ENCODE measurements around the gene PLB1. TPM values are rescaled to one million over a fixed set of nuclear protein-coding genes. Genes with fewer than 3 reads are reported as not detected.

The PLB1 gene
- polyA plus RNA-seq, 2 of the 4 experiments (the other 2 are of a cell fraction): 0.26 to 1.4 TPM

DNA sequence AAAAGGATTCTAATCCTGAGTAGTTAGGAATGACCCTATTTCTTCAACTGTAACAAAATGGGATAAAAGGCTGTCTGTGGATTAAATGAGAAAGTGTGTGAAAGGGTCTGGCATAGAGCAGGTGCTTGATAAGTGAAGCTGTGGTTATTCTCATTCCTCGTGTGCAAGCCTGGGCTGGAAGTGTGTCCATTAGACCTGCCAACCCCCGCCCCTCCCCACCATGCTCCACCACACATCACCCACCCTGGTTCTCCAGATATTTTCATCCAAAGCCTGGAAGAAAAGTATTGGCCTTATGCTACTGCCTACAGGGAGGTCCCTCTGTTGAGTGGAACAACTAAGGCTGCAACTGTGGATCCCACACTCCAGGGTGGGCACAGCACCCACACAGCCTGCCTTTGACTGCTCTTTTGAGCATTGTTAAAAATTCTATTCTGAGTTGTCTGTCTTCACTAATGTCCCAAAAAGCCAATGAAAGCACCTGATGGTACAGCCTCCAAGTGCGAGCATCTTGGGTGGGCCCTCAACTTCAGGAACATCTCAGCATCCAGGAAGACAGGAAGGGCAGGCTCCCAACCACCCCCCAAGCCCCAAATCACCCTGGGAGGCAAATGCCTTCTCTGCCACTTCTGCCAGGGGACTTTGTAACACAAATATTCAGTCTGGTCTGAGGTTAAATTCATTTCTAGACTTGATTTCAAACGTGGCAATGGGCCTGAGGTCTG lies 153.0 kb downstream of the PLB1 start:
- peaks cover 18% of the 10 kb centered on the region for H3K4me1 ChIP-seq

DNA sequence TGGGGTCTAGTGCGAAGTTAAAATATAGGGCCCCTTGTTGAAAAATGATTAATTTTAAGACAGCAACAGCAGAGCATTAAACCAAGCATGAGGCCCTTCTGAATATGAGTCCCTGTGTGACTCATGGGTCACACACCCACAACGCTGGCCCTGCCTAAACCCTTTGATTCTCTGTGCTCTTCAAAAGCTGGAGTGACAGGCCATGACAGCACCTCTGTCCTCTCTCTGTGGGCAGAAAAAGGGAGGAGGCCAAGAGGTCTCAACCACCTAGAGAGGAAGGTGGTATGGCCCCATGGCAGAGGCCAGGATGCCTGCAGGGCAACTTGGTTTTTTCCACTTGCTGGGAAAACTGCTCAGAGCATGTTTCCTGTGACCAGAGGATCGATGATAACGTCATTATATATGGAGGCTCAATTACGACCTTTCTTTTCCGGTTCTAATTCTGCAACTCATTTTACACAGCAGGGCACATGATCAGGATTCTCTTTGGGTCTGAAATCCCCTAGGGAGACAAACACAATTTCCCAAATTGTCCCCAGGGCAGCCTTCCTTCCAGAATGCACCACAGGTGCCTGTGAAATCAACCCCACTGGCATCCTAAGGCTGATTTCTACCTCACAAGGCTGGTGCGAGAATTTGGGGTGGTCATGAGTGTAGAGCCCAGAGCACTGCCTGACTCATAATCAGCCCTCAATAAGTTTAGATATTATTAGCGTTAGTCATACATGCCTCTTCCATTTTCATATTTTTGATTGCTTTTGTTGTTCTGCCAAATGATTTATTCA lies 153.8 kb downstream of the PLB1 start:
- H3K4me2 ChIP-seq: peak overlapping the region; percentile 5; the same call in 2 of the 3 replicates
- no peak overlapping the region for H3K4me3 ChIP-seq
- ATAC-seq: peak; percentile 71 to 80
- TF ChIP-seq RCOR1 (IDR thresholded peaks at IDR 0.05; ENCODE audit: low read depth, low read length) (no peak), HOXA7 (CRISPR knock-in tag; IDR thresholded peaks at IDR 0.05) (no peak), BHLHE40 (IDR thresholded peaks at IDR 0.05; ENCODE audit: low read depth, low read length) (no peak)
- no peaks in the 10 kb centered on the region for H3K9me3 ChIP-seq
- DNase-seq (ENCODE audit: low read depth in 1 of 2, low spot score in 1 of 2): no peak
- 69% methylated on average over 8 of the region's 8 CpGs for WGBS (ENCODE audit: missing lambda C conversion rate)
- H3K27ac ChIP-seq: peak overlapping the region; percentile 12 to 55; a peak in 3 of 6 replicates
- FAIRE-seq: no peak
- CTCF ChIA-PET: interaction anchor here (0.6 to 1.1 kb wide), 2 partner anchors 12 to 76 kb away, joined by 3 to 6 read pairs; no protein-coding TSS in a partner anchor
- POLR2A ChIA-PET: no interaction called here
- H3K4me1 ChIP-seq: peaks cover 19% of the 10 kb centered on the region

More for the DNA sequence above, 153.0 kb downstream of the PLB1 start:
- 66% methylated on average over 4 of the region's 4 CpGs for WGBS (ENCODE audit: missing lambda C conversion rate)
- ChIA-PET POLR2A (no interaction called here), CTCF (interaction anchor here (0.6 to 1.0 kb wide), 2 partner anchors 18 to 77 kb away, joined by 3 read pairs; no protein-coding TSS in a partner anchor)
- Histone ChIP-seq H3K4me2 (peak overlapping the region; percentile 5; the same call in 1 of the 3 replicates), H3K4me3 (no peak overlapping the region), H3K27ac (peak overlapping the region; percentile 12 to 55; a peak in 3 of 6 replicates), H3K9me3 (no peaks in the 10 kb centered on the region)
- FAIRE-seq (no peak), DNase-seq (ENCODE audit: low read depth in 1 of 2, low spot score in 1 of 2) (no peak), ATAC-seq (no peak)
- TF ChIP-seq NFE2L2 (conservative IDR thresholded peaks at IDR 0.05; ENCODE audit: low read length): no peak

- H3K4me1 ChIP-seq: peaks cover 24% of the 10 kb centered on the region
- POLR2A ChIA-PET: no interaction called here
- DNase-seq (ENCODE audit: low read depth in 1 of 2, low spot score in 1 of 2) (no peak), ATAC-seq (no peak; a peak in 1 of 6 replicates), FAIRE-seq (no peak)
- WGBS (ENCODE audit: missing lambda C conversion rate): 76% methylated on average over 4 of the region's 4 CpGs
- H3K4me3 ChIP-seq: no peak overlapping the region
- peak overlapping the region; percentile 5; the same call in 1 of the 3 replicates for H3K4me2 ChIP-seq
- peak overlapping the region in 1 of 2 experiments; percentile 3; a peak in 2 of 6 replicates for H3K27ac ChIP-seq
- TF ChIP-seq ZC3H11A (IDR thresholded peaks at IDR 0.05): no peak
- CTCF ChIA-PET: interaction anchor here (1.1 kb wide), 1 partner anchor 13 kb away, joined by 6 read pairs; no protein-coding TSS in a partner anchor
- no peaks in the 10 kb centered on the region for H3K9me3 ChIP-seq
These were observed 154.4 kb downstream of the PLB1 start for GRCh38 chr2:28650266-28650584.

GRCh38 chr2:28652217-28652616 lies 156.4 kb downstream of the PLB1 start:
- CTCF ChIA-PET: no interaction called here
- FAIRE-seq (no peak), DNase-seq (ENCODE audit: low read depth in 1 of 2, low spot score in 1 of 2) (no peak), ATAC-seq (no peak)
- no peak overlapping the region for H3K4me3 ChIP-seq
- no peak for TF ChIP-seq CBX8 (IDR thresholded peaks at IDR 0.05)
- POLR2A ChIA-PET: no interaction called here
- H3K9me3 ChIP-seq: no peaks in the 10 kb centered on the region
- H3K4me2 ChIP-seq: no peak overlapping the region
- peaks cover 27% of the 10 kb centered on the region for H3K4me1 ChIP-seq
- 11% methylated on average over 1 of the region's 1 CpG for WGBS (ENCODE audit: missing lambda C conversion rate)
- no peak overlapping the region for H3K27ac ChIP-seq

GRCh38 chr2:28653892-28654662 lies 158.2 kb downstream of the PLB1 start:
- H3K9me3 ChIP-seq: peaks cover 3% of the 10 kb centered on the region; the same call in 1 of the 3 replicates
- H3K4me2 ChIP-seq: peak overlapping the region; percentile 24; the same call in 2 of the 3 replicates
- ATAC-seq (no peak), DNase-seq (ENCODE audit: low read depth in 1 of 2, low spot score in 1 of 2) (no peak), FAIRE-seq (no peak)
- WGBS (ENCODE audit: missing lambda C conversion rate): 50% methylated on average over 2 of the region's 2 CpGs
- H3K27ac ChIP-seq: no peak overlapping the region; a peak in 1 of 6 replicates
- ChIA-PET CTCF (interaction anchor here (0.8 to 3.7 kb wide), 5 partner anchors 17 to 100 kb away, joined by 3 to 10 read pairs (median 4); no protein-coding TSS in a partner anchor), POLR2A (no interaction called here)
- peaks cover 25% of the 10 kb centered on the region for H3K4me1 ChIP-seq
- TF ChIP-seq REST (IDR thresholded peaks at IDR 0.05): no peak
- H3K4me3 ChIP-seq: no peak overlapping the region

All from A549 (cell line).